ENCODE measurements around the gene LIX1.

Gene LIX1

DNA sequence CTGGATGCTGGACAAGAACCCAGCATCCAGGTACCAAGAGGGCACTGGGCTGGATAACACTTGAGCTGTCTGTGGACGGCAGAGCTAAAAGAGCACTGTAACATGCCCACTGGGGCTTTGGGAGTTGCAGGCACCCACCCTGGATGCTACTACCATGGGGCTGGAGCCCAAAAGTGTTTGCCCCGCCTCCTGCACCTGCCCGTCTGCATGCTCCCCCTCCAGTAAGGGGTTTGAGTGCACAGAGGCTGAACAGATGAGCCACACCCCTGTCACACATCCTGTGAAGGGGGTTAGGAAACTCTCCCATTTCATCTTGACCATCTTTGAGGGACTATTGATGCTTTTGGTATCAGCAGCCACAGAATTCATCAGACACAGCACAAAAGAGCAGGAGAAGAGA is 69.0 kb downstream of the LIX1 start:
- DNase-seq: no peak

GRCh38 chr5:97072696-97073095 is 69.7 kb downstream of the LIX1 start:
- no peak for DNase-seq

- no peak for DNase-seq
Measured at GRCh38 chr5:97071993-97072392, 70.4 kb downstream of the LIX1 start.

GRCh38 chr5:97071101-97071500 is 71.3 kb downstream of the LIX1 start:
- DNase-seq: no peak

GRCh38 chr5:97070234-97070633 is 72.2 kb downstream of the LIX1 start:
- no peak for DNase-seq

DNA sequence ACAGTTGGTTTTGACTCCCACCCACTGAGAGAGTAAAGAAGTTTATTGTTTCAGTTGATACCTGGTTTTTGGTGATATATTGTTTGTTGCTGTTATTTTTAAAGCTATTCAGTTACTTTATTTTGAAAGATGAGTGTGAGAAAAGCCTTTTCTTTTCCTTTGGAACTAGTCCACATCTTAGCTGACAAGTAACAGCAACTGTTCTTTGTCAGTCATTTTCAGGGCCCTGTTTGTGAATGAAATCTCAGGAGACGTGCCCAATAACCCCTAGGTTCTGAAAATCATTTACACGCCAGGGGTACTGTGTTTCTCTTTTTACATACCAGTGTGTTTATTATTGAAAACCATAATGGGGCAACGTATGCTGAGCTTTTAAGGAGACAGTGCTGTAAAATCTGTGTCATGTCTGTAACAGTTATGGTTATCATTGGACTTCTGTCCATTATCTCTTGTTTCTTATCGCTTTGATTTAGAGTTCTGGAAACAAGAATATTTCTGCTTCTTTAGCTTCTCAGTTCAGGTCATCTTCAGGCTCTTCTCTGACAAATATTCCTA is 75.0 kb downstream of the LIX1 start:
- DNase-seq: no peak

- DNase-seq: no peak
Measured at GRCh38 chr5:97065475-97065874, 76.9 kb downstream of the LIX1 start.

- DNase-seq: no peak
Measured at GRCh38 chr5:97063251-97063650, 79.2 kb downstream of the LIX1 start.

DNA sequence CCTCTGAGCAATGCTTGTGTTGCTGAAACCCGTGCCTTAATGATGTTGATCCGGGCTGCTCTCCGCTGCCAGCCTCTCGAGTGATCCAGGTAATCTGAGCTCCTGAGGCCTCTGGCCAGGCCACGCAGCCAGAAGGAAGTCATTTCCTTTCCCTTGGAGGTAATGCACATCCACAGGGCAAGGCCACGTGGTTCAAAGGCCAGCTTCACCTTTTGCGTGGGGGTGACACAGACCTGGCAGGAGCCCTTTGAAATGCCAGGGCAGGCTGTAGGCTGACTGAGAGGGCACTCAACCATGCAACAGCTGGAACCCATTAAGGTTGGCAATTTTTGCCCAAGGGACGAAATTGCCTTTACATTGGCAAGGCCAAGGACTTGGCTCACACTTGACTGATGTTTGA is 80.4 kb downstream of the LIX1 start:
- no peak for DNase-seq

DNA sequence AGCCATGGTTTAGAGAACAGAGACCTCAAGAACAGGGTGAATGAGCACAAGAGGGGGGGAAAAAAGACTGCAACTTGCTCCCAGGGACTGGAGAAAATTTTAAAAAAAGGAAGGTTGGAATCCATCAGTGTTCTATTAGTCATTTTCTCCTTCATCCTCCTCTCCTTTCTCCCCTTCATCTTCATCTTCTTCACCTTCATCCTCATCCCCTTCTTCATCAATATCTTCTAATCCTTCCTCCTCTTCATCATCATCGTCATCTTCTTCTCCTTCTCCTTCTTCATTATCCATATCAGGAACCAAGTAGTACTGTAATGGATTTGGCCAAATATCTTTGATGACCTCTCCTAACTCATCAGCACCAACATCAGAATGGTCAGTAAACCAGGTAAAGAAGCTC is 86.1 kb downstream of the LIX1 start:
- DNase-seq: no peak

- no peak for DNase-seq
Measured at GRCh38 chr5:97049175-97049574, 93.2 kb downstream of the LIX1 start.

- DNase-seq: no peak
Measured at GRCh38 chr5:97047076-97047475, 95.3 kb downstream of the LIX1 start.

GRCh38 chr5:97046270-97046982 is 96.0 kb downstream of the LIX1 start:
- peak in 1 of 5 experiments; percentile 67 for DNase-seq

DNA sequence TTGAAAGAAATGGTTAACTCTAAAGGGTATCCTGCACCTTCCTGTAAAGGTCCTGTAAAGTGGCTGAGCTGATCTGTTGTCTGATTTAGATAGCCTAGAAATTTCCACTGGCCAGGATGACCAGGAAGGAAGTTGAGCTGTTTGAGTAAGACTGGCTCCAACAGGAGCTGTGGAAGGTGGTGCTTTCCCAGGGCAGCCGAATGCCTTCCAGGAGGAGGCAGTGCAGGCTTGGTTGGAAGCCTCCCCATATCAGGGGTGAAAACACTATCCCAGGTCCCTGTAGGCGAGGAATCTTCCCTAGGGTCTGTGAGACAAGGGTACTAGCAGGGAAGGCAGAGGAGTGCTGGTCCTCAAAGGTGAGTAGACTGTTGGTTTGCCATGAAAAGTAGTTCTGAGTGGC is 98.4 kb downstream of the LIX1 start:
- DNase-seq: no peak

DNA sequence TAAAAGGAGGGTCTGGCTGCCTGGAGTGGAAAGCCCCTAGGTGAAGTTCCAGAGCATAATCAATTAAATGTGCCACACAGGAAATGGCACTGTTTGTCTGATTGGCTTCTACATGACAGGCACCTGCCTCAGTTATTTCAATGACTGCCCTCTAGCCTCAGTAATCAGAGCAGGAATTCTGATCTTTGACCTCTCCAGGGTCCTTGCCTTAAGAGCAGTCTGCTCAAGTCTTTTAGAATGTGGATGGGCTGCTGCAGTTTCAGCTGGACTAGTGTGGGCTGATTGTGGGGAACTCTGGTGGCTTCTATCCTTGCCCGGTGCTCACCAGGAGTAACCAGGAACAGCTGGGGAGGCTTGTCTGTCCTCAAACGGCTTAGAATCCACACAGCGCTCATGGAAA is 98.9 kb downstream of the LIX1 start:
- no peak for DNase-seq

DNA sequence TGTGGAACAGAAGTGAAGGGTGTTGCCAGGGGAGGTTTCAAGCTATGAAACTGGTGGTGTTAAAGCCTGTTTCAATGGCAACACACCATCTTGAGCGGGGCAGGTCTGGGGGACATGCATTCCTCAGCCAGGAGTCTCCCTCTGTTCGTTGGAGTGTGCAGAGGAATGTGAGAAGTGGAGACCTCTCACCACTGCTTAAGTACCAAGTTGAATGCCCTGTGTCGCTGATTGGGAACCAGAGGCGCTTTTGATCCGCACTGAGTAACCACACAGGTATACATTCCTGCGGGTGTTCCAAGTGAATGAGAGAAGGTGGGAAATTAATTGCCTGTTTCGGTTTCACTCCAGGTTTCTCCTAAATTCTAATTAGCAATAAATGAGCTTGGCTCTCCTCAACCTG is 99.4 kb downstream of the LIX1 start:
- DNase-seq: no peak

All from T-helper 2 cell (primary cell).